ENCODE measurements around the gene NEK2. TPM values are rescaled to one million over a fixed set of nuclear protein-coding genes. Genes with fewer than 3 reads are reported as not detected.

Gene NEK2
- total and polyA plus RNA-seq, 2 of the 13 experiments (the other 11 are each of a cell fraction or from before 2014, with no cell fraction given), result 10.9 to 40.8 TPM

- TF ChIP-seq FOXC1 (CRISPR knock-in tag; IDR thresholded peaks at IDR 0.05; ENCODE audit: borderline replicate concordance), result no peak
- TF ChIP-seq ZFP36L1 (CRISPR knock-in tag; IDR thresholded peaks at IDR 0.05), result no peak
- TF ChIP-seq, protein P1, sequence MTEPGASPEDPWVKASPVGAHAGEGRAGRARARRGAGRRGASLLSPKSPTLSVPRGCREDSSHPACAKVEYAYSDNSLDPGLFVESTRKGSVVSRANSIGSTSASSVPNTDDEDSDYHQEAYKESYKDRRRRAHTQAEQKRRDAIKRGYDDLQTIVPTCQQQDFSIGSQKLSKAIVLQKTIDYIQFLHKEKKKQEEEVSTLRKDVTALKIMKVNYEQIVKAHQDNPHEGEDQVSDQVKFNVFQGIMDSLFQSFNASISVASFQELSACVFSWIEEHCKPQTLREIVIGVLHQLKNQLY (CRISPR knock-in tag; IDR thresholded peaks at IDR 0.05), result no peak
- no peak for TF ChIP-seq ZKSCAN1 (IDR thresholded peaks at IDR 0.05; ENCODE audit: low read length)
- no peak for TF ChIP-seq POLR2AphosphoS5 (IDR thresholded peaks at IDR 0.05; ENCODE audit: low read depth, low read length)
- TF ChIP-seq ZFAT (CRISPR knock-in tag; conservative IDR thresholded peaks at IDR 0.05), result no peak
- no peak for TF ChIP-seq ZNF550 (CRISPR knock-in tag; IDR thresholded peaks at IDR 0.05; ENCODE audit: borderline replicate concordance)
- TF ChIP-seq, protein P2, sequence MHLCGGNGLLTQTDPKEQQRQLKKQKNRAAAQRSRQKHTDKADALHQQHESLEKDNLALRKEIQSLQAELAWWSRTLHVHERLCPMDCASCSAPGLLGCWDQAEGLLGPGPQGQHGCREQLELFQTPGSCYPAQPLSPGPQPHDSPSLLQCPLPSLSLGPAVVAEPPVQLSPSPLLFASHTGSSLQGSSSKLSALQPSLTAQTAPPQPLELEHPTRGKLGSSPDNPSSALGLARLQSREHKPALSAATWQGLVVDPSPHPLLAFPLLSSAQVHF (CRISPR knock-in tag; IDR thresholded peaks at IDR 0.05), result no peak
- peak; percentile 25; the same call in 1 of the 2 replicates for TF ChIP-seq ZNF891 (CRISPR knock-in tag; IDR thresholded peaks at IDR 0.05)
- TF ChIP-seq, protein P3, sequence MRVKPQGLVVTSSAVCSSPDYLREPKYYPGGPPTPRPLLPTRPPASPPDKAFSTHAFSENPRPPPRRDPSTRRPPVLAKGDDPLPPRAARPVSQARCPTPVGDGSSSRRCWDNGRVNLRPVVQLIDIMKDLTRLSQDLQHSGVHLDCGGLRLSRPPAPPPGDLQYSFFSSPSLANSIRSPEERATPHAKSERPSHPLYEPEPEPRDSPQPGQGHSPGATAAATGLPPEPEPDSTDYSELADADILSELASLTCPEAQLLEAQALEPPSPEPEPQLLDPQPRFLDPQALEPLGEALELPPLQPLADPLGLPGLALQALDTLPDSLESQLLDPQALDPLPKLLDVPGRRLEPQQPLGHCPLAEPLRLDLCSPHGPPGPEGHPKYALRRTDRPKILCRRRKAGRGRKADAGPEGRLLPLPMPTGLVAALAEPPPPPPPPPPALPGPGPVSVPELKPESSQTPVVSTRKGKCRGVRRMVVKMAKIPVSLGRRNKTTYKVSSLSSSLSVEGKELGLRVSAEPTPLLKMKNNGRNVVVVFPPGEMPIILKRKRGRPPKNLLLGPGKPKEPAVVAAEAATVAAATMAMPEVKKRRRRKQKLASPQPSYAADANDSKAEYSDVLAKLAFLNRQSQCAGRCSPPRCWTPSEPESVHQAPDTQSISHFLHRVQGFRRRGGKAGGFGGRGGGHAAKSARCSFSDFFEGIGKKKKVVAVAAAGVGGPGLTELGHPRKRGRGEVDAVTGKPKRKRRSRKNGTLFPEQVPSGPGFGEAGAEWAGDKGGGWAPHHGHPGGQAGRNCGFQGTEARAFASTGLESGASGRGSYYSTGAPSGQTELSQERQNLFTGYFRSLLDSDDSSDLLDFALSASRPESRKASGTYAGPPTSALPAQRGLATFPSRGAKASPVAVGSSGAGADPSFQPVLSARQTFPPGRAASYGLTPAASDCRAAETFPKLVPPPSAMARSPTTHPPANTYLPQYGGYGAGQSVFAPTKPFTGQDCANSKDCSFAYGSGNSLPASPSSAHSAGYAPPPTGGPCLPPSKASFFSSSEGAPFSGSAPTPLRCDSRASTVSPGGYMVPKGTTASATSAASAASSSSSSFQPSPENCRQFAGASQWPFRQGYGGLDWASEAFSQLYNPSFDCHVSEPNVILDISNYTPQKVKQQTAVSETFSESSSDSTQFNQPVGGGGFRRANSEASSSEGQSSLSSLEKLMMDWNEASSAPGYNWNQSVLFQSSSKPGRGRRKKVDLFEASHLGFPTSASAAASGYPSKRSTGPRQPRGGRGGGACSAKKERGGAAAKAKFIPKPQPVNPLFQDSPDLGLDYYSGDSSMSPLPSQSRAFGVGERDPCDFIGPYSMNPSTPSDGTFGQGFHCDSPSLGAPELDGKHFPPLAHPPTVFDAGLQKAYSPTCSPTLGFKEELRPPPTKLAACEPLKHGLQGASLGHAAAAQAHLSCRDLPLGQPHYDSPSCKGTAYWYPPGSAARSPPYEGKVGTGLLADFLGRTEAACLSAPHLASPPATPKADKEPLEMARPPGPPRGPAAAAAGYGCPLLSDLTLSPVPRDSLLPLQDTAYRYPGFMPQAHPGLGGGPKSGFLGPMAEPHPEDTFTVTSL (CRISPR knock-in tag; IDR thresholded peaks at IDR 0.05; ENCODE audit: borderline replicate concordance), result no peak
- no peak for TF ChIP-seq RFX3 (CRISPR knock-in tag; IDR thresholded peaks at IDR 0.05)
- TF ChIP-seq, protein P4, sequence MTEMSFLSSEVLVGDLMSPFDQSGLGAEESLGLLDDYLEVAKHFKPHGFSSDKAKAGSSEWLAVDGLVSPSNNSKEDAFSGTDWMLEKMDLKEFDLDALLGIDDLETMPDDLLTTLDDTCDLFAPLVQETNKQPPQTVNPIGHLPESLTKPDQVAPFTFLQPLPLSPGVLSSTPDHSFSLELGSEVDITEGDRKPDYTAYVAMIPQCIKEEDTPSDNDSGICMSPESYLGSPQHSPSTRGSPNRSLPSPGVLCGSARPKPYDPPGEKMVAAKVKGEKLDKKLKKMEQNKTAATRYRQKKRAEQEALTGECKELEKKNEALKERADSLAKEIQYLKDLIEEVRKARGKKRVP (CRISPR knock-in tag; IDR thresholded peaks at IDR 0.05), result peak in 1 of 2 experiments; percentile 73; a peak in 2 of 4 replicates
- no peak for TF ChIP-seq ZNF691 (CRISPR knock-in tag; IDR thresholded peaks at IDR 0.05; ENCODE audit: borderline replicate concordance, low read depth)
- no peak for TF ChIP-seq ZNF614 (CRISPR knock-in tag; IDR thresholded peaks at IDR 0.05; ENCODE audit: borderline replicate concordance)
- 0 out of 2 replicates have a peak, but pooled peaks have one; percentile 14 for TF ChIP-seq MED1 (CRISPR knock-in tag; IDR thresholded peaks at IDR 0.05)
- no peak for TF ChIP-seq IKZF4 (CRISPR knock-in tag; IDR thresholded peaks at IDR 0.05; ENCODE audit: borderline replicate concordance, low read depth, not compliant biosample characterization)
- no peak for TF ChIP-seq ZNF737 (CRISPR knock-in tag; IDR thresholded peaks at IDR 0.05; ENCODE audit: borderline replicate concordance)
- TF ChIP-seq NRL (CRISPR knock-in tag; IDR thresholded peaks at IDR 0.05; ENCODE audit: borderline replicate concordance), result 0 out of 2 replicates have a peak, but pooled peaks have one; percentile 38
- 0 out of 2 replicates have a peak, but pooled peaks have one; percentile 55 for TF ChIP-seq ZNF280B (CRISPR knock-in tag; IDR thresholded peaks at IDR 0.05; ENCODE audit: borderline replicate concordance)
Measured at GRCh38 chr1:211653959-211654496, 21.4 kb downstream of the NEK2 start (continued).

Measured in HepG2 (cell line).